Stimulated activated CD4-positive, alpha-beta T cell treated with anti-CD3 and anti-CD28 coated beads, Interleukin-15, amount 100 ng/mL, for 48 hours (primary cell): ENCODE measurements around the gene NISCH.
A peak's percentile ranks its signal among the peaks of the same experiment; 100 is the strongest.

ENCODE experiments used
- DNase-seq, 2 donors: peaks; one replicate each; pipeline ENCODE4 v3.0.0-alpha.2; 2020; ENCODE audit warnings: low read depth in 2 of 2

NISCH gene

DNA sequence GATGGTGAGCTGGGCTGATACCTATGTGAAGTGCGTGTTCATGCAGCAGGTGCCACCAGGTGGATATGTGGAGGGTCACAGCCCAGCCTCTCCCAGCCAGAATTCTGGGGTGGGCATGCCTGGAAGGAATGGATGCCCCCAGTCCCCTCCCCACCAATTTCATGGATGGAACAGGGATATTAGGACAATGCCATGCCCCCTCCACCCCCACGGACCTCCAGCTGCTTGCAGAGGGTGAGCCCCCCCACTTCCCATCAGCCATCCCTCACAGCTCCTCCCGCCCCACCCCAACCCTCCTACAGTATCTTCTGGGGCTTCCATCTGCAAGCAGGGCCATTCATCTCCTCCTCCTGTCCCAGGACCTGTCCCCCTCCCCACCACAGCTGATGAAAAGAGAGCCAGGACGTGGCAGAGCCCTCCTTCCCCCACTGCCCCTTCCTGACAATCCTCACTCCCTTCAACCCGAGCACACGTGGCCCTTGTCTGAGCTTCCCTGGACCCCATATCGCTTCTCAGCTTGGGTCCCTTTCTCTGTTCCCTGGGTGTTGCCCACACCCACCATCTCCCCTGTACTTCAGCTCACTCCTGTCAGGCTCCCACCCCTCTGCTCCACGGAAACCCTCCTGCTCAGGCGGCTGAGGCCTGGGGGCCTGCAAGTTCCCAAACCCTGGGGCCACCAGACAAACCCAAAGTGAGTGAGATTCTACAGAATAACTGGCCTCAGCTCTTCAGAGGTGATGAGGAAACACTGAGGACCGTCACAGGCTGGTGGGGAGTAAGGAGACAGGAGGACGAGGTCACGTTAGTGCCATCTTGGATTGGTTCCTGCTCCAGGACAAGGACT is 7.7 kb upstream of the NISCH start:
- no peak for DNase-seq

DNA sequence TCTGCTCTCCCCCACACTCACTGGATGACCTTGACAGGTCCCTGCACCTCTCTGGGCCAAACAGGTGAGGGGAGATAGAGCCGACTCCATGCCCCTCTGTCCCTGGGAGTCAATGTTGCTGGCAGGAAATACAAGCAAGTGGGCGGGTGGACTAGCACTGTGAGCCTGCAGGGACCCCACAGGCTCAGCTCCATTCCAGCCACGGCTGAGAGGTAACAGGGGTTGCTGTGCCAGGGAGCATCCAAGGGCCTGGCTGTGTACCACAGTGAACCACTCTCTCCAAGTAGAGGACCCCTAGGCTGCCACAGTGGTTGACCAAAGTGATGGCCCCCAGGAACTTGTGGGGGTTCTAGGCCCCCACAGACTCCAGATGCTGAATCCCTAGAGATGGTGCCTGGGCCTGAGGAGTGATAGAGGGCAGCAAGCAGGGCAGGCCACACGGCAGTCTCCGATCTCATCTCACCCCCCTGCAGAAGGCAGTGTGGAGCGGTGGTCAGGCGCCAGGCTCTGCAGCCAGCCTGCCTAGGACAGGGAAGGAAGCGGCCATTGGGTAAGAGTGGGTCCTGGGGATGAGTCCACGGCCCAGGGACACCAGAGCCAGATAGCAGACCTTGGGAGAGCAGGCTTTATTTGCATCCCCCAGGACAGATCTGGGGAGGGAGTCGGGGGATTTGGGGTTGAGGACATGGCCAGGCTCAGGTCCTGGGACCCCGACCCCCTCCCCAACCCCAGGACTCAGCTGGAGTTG is 4.7 kb upstream of the NISCH start:
- DNase-seq = no peak

DNA sequence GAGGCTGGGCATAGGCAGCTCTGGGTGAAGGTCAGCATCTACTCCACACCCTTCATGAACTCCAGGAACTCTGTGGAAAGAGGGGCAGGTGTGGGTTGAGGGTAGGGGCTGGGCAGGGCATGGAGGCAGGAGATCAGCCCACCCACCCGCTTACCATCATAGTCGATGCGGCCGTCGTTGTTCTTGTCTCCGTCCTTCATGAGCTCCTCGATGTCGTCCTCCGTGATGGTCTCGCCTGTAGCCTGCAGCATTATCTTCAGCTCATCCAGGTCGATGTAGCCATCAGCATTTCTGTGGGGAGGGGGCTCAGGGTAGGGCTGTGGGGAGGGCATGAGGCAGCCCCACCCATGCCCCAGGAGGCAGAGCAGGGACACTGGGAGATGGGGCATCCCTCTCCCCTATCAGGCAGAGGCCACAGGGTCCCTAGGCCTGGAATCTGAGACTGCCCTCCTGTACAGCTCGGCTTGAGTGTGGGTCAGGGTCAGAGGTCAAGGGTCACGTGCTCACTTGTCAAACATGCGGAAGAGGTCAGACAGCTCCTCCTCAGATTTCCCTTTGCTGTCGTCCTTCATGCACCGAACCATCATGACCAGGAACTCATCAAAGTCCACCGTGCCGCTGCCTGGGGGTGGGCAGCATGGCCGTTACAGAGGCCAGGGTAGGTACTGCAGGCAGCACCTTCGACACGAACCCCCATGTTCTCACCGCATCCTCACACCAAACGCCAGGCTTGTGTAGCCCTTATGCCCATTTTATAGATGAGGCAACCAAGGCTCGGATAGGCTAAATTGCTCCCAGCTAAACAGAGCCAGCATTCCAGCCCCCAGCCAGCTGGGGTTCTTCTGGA is 3.9 kb upstream of the NISCH start:
- no peak for DNase-seq

DNA sequence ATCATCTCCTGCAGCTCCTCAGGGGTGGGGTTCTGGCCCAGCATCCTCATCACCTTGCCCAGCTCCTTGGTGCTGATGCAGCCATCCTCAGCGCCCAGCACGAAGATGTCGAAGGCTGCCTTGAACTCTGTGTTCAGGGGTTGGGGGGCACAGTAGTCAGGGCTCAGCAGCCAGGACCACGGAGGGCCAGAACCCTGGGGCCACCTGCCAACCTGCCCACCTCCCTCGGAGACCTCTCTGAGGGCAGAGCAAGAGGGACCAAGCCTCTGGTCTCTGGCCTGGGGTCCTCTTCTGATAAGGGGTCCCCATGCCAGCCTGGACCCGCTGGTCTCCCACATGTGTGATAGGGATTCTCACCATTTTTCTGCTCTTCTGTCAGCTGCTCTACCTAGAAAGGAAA is 3.3 kb upstream of the NISCH start:
- DNase-seq = no peak

DNA sequence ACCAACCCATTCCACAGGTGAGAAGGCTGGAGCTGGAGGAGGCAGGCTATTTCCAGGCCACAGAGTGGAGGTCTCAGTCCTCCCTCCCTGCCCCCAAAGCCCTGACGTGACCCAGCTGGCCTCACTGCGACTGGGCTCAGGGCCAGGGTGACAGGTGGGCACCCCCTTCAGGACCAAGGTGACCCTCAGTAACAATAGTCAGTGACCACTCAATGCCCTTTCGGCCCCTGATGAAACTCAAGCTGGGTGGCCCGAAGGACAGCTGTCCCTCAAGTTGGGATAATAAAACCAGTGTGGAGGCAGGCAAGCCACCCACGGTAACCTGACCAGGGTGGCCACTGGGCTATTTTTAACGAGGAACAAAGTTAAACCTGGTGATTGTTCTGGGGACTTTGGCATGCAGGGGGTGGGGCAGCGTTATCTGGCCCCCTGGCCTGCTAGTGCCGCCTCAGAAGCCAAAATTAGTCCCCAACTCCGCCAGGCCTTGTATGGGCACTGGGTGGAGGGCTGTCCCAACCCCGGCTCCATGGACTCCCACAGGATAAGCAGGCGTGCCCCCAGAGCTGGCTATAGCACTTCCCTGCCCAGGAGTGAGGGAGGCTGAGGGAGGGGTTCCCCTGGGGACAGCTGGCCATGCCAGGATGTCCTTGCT is 2.7 kb upstream of the NISCH start:
- DNase-seq = no peak

DNA sequence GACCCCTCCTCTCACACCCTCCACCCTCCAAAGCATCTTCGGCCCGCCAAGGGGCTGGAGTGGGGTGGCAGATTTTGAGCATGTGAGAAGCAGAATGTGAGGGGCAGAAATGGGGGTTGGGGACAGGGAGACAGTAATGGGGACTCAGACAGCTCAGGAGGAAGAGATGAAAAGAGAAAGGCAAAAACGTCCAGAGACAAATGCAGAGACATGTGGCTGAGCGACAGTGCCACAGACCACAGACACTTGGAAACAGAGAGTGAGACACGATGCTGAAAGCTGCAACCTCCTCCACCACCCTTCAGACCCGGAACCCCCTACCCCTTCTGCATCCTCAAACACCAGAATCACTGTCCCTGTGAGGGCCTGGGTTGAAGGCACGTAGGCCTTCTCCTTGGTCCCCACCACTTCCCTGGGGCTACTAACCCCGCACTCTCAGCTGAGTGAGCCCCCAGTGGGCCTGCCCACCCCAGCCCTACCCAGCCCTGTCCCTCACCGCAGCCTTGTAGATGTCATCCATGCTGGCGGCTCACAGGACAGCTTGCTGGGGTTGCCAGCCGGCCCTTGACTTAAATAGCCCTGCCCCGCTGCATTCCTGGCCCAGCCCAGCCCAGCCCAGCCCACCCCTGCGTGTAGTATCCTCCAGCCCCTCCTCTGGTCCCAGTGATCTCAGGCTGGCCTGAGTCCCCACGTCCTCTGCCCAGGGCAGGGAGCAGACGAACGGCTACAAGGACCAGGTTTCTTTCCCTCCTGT is 1.7 kb upstream of the NISCH start, which contains the start of gene TNNC1:
TNNC1 (minus strand) TSS at position 546 of the 754 bp plus-strand sequence; CDS start at position 520, 26 bp downstream.
- no peak for DNase-seq

DNA sequence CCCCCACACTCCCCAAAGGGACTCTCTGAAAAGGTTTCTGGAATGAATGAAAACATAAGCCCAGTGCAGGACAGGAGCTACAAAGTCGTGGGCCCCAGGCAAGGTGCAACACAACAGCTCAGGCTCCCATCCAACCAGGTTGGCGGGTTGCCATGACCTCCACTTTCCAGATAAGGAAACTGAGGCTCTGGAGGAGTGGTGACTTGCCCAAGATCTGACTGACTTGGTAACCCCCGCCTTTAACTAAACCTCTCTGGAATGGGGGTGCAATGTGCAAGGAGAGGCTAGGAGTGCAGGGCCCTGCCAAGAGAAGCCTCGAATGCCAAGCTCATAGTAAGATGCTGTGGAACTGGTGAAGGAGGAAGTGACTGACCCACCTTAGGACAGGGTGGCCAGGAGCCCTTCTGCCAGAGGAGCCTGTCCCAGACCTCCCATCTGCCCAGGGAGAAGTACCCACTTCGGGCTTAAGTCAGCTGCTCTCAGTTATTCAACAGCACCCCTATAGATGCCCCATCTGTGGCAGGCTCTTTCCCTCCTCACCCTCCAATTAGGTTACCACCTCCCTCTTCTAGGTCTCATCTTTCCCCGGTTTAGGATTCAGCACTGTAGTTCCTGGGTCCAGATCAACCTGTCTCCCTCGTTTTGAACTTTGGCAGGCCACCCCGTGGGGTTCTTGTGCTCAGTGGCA is 1.0 kb upstream of the NISCH start:
- no peak for DNase-seq

DNA sequence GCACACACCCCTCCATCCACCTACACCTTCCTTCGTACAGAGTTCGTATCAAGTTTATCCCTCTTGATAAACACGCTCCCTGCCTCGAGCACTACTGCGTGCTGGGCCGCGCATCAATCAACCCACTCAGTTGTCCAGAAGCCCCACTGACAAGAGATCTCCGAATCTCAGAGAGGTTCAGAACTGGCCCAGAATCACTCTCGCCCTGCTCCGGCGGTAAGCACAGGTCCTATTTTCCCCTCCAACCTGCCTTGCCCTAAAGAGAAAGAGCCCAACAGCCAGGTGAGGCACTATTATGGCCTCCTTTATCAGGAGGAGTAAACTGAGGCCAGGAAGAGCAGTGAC is 494 bp upstream of the NISCH start:
- DNase-seq = no peak

DNA sequence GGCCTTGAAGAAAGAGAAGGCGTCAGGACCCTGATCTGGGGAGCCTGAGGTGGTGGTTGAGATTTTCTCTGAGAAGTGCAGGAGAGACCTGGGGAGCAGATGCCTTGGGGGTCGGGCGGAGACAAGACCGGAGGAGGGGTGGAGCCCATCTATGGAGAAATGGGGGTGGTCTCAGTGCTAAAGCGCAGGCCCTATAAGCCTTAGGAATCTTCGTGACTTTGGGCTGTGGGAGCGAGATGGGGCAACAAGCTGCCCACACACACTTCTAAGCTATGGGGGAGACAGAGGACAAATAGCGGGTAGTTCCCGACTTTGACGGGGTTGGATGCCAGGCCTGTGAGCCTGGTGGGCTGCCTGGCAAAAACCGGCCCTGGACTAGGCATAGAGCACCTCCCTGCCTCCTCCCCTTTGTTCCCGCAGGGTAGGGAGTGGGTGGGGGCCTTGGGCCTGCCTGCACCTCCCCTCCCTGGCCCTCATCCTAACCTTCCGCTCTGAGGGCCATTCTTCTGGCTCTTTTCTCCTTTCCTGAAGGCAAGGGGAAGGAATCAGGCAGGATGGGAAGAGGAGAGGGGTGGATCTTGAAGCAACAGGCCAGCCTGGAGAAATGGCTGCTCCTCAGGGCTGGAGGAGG is 880 bp downstream of the NISCH start:
- no peak for DNase-seq

DNA sequence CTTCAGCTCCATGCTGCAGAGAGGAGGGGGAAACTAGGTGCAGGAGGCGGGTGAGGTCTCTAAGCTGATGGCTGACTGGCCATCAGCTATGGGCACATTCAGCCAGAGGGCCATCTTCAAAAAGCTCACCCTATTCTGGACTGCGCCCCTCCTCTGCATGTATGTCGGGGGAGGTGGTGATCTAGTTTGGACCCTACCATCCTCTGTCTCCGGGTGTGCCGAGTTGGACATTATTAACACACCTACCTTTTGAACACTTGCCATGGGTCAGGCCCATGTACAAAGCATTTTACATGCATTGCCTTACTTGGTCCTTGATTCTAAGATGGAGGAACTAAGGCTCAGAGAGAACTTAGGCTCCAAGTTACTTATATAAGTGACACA is 1.4 kb downstream of the NISCH start:
- DNase-seq = no peak

DNA sequence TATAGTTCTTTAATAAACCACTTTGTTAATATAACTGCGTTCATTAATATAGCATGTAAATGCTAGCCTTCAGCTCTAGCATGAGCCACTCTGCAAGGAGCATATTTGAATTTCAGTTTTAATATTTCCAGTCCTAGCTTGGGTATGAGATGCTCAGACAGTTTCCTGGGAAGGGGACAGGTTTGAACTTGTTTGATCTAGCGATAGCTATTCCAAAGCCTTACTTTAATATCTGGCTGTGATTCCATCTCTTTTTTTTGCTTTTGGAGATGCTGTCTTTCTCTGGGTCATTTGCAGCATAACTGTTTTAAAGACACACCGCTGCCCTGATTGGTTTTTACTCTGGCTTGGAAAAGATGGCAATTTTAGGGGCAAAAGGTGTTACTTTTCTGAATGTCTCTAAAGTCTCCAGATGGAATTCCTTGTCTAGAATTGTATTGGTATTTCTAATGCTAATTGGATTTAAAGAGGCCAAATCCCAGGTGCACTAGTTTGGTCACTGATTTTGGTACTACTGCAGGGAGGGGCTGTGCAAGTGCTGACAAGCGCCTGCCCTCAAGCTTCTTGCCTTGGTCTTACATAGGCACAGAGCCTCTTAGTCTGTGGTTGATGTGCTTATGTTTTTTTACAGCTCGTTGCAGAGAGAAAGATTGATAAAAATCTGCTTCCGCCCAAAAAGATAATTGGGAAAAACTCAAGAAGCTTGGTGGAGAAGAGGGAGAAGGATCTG is 2.8 kb downstream of the NISCH start:
- DNase-seq = no peak

DNA sequence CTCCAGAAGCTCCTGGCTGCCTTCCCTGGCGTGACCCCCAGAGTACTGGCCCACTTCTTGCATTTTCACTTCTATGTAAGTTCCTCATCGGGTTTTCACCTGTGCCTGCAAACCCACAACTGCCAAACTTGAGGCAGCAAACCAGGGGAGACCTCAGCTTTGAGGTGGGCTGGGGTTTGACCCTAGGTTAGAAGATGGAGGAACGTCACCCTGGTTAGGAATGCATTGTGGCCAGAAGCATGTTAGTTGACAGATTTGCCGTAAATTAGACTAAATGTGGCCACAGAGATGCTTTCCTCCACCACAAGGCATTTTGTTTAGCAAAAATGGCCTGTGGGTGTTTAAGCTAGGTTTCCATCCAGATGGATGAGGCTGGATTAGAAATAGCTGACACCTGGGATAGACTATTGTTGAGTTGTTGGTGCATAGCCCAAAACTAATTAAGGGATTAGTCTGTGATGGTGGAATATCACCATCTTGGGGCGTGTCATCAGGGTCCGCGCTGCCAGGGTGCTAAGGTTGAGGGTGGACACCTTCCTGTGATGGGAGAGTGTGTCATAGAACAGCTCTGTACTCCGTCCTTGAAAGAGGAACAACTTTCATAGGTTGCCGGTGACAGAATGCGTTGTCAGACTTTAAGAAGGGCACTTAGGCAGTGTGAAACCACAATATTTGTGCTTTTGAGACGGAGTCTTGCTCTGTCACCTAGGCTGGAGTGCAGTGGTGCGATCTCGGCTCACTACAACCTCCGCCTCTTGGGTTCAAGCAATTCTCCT is 3.6 kb downstream of the NISCH start:
- DNase-seq = no peak

DNA sequence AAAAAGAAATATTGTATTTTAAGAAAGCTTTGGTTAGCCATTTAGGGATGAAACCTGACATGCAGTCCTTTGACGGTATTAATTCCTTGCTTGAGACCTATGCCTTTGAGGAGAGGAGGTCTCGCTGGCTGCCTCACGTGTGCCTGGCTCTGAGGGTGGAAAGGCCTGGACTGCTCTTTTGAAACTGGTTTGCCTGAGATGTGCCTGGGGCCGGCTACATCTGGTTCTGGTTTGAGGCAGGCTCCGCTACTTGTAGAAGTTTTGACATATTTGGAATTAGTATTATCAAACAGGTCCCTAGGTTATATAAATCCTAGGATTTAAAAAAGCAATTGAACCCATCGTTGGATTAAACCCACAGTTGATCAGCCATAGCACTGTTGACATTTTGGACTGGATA is 6.5 kb downstream of the NISCH start:
- DNase-seq = no peak

DNA sequence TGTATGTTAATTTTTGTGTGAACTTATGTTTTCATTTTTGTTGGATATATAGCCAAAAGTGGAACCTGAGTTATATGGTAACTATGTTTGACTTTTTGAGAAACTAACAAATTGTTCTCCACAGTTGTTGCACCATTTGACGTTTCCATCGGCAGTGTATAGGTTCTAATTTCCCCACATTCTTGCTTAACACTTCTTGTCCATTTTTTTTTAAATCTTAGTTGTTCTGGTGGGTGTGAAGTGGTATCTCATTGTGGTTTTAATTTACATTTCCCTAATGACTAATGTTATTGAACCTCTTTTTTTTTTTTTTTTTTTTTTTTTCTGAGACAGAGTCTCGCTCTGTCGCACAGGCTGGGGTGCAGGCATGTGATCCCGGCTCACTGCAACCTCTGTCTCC is 8.0 kb downstream of the NISCH start:
- DNase-seq = no peak

DNA sequence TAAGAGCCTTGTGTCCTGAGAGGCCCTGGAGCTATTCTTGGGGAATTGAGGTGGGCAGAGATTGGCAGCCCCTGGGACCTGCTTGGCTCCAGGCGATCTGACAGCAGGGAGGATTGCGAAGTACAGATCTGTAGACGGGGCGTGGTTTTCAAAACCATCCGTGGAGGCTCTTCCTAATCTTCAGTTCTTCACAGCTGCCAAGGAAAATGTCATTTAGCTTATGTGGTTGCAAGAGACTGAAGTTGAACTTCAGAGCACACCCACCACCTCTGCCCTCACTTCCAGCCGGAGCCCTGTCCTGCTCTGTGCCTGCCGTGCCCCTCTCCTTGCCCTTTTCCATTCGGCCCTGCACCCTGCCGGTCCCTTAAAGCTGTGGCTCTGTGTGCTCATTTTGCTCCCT is 12.9 kb downstream of the NISCH start:
- DNase-seq = no peak

DNA sequence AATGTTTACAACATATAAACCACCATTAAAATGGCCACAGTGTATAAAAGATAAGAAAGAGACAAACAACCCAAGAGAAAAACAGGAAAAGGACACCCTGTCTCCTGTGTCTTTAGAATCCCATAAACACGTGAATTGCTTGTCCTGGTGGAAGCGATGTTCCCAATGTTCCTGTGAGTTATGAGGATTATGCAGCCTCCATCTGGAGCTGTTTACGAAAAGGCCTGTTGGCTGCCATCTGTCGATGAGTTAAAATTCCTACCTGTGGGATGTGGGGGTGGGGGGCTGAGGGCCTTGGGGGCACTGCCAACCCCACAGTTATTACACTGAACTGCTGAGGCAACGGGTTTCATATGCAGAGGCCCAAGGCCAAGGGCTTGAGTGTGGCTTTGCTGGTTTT is 13.6 kb downstream of the NISCH start:
- DNase-seq = no peak

DNA sequence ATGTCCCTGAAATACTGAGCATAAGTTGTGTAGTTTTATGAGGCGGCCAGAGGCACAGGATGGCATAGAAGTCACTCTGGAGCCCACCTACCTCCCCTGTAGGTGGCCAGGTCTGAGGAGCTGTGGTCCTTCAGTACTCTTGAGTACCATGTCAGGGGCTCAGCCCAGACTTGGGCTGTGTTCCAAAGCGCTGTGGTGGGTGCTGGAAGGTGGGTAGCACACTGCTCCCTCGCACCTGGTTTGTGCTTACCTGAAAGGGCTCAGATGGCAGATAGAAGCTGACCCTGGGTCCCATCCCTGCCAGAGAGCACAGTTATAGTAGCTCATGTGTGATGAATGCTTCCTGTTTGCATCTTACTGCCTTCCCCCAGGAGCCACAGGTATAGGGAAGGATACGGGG is 15.5 kb downstream of the NISCH start:
- DNase-seq = no peak

DNA sequence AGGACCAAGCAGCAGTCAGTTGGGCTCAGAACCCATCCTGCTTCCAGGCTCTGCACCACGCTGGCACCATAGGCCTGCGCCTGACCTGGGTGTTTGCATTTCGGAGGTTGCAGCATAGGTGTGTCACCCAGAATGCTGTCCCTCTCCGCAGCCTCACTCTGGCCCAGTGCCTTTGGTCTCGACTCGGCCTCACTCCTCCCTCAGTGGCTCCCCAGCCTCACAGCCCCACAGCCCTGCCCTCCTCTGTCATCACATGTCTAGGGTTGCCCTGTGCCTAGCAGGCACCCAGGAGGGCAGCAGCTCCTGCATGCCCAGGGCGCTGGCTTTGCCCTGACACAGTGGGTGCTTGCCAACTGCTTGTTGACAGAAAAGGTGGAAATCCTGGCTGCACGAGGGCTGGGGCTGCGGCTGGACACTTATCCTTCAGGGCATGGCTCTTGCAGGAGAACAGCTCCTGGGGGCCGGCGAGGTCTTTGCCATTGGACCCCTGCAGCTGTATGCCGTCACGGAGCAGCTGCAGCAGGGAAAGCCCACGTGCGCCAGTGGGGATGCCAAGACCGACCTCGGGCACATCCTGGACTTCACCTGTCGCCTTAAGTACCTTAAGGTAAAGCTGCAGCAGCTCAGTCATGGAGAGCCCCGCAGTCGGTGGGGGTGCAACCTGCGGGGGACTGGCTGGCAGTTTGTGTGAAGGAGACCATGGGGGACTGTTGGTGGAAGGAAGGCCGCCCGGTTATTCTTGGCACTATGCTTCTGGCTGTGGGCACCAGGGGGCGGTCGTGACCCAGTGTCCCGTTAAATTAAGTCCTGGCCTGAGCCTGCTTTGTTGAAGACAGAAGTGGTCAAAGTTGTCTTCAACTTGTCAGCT is 16.2 kb downstream of the NISCH start:
- peak in 1 of 2 donors; percentile 22 for DNase-seq
